Stimulated activated CD4-positive, alpha-beta T cell treated with anti-CD3 and anti-CD28 coated beads, TNF-alpha, amount 100 ng/mL, for 24 hours (primary cell): ENCODE measurements around the gene THOC2.
"Not testable (repeated sequence)": the region's sequence is repeated elsewhere in the genome, so short reads cannot be mapped to it uniquely, and the experiment has no call there.

Source experiments
- DNase-seq, 3 experiments: peaks; one replicate each; pipeline ENCODE4 v3.0.0-alpha.2; 2020; ENCODE audit warnings: low read depth in 3 of 3

The THOC2 gene

DNA sequence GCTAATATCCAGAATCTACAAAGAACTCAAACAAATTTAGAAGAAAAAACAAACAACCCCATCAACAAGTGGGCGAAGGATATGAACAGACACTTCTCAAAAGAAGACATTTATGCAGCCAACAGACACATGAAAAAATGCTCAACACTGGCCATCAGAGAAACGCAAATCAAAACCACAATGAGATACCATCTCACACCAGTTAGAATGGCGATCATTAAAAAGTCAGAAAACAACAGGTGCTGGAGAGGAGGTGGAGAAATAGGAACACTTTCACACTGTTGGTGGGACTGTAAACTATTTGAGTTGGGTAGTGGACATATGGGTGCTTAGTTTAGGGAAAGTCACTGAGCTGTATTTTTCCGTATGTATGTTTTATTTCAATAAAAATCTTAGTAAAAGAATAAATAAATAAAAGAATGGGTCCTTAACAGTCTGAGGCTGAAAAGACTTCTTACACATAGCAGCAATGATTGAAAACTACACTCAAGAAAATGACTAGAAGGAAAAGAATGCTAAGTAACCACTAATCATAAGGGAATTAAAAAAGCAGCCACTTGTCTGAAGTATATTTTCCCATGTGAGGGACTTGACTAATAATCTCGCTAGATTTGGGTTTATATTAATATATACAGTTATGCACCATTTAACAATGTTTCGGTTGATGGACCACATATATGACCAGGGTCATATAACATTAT, 68.2 kb downstream of the THOC2 start:
- DNase-seq: not testable (repeated sequence)

DNA sequence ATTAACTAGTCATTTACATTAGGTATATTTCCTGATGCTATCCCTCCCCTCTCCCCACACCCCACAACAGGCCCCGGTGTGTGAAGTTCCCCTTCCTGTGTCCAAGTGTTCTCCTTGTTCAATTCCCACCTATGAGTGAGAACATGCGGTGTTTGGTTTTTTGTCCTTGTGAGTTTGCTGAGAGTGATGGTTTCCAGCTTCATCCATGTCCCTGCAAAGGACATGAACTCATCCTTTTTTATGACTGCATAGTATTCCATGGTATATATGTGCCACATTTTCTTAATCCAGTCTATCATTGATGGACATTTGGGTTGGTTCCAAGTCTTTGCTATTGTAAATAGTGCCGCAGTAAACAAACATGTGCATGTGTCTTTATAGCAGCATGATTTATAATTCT, 69.1 kb downstream of the THOC2 start:
- not testable (repeated sequence) for DNase-seq

DNA sequence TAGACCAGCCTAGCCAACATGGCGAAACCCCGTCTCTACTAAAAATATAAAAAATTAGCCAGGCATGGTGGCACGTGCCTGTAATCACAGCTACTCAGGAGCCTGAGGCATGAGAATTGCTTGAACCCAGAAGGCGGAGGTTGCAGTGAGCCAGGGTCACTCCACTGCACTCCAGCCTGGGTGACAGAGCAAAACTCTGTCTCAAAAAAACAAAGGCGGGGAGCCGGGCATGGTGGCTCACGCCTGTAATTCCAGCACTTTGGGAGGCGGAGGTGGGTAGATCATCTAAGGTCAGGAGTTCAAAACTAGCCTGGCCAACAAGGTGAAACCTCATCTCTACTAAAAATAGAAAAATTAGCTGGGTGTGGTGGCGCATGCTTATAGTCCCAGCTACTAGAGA, 76.3 kb downstream of the THOC2 start:
- DNase-seq: not testable (repeated sequence)

DNA sequence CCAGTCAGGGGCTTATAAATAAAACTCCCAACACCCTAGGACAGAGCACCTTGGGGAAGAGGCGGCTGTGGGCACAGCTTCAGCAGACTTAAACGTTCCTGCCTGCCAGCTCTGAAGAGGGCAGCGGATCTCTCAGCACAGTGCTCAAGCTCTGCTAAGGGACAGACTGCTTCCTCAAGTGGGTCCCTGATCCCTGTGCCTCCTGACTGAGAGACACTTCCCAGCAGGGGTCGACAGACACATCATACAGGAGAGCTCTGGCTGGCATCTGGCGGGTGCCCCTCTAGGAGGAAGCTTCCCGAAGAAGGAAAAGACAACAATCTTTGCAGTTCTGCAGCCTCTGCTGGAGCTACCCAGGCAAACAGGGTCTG, 84.1 kb downstream of the THOC2 start:
- not testable (repeated sequence) for DNase-seq

DNA sequence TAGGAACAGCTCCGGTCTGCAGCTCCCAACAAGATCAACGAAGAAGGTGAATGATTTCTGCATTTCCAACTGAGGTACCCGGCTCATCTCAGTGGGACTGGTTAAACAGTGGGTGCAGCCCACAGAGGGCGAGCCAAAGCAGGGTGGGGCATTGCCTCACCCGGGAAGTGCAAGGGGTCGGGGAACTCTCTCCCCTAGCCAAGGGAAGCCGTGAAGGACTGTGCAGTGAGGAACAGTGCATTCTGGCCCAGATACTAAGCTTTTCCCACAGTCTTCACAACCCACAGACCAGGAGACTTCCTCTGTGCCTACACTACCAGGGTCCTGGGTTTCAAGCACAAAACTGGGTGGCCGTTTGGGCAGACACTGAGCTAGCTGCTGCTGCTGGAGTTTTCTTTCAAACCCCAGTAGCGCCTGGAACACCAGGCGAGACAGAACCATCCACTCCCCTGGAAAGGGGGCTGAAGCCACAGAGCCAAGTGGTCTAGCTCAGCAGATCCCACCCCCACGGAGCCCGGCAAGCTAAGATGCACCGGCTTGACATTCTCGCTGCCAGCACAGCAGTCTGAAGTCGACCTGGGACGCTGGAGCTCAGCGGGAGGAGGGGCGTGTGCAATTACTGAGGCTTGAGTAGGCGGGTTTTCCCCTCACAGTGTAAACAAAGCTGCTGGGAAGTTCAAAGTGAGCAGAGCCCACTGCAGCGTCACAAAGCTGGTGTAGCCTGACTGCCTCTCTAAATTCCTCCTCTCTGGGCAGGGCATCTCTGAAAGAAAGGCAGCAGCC, 84.6 kb downstream of the THOC2 start:
- no peak for DNase-seq

DNA sequence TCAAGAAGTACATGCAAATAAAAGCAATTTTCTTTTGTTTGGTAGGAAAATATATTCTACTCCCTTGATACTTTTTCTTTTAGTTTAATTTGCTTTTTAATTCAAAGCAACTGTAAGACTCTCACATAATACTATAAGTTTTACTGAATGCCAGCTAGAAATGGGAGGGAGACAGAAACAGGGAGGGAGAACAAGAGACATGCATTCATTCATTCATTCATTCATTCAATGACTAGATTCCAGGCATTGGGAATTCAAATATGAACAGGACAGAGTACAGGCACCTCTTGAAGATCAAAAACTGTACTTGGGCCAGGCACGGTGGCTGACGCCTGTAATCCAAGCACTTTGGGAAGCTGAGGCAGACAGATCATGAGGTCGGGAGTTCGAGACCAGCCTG, 85.6 kb downstream of the THOC2 start:
- DNase-seq: no peak

DNA sequence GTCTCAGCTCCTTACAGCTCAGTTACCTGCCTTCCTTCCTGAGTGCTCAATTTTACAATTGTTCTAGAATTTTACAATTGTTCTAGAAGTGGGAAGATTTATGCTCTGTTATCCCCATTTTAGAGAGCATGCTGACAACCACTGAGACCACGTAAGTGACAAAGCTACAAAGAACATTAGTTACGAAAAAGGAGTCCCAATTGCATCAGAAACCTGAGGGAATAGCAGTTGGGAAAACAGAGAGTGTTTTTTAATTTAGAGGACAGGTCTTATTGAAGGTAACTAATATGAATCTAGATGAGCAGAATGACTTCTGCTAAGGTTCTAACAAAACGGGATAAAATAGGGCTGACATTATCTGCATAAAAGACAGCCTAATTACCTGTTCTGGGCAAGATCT, 103.3 kb downstream of the THOC2 start:
- no peak for DNase-seq

DNA sequence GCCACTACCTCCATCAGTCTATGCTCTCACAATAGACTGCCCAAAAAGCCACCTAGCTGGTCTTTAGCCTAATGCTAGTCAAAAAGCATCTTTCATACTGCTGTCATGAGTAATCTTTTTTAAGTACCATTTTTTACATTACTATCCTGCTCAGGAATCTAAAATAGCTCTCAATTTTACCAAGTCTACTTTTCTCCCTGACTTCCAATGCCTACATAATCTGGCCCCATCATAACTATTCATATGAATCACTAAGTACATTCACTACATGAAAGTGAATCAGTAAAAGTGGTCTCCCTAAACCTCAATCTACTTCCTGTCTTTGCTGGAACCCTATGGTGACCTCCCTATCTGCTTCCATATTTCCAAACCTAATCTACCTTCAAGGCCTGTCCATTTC, 105.9 kb downstream of the THOC2 start:
- no peak for DNase-seq

DNA sequence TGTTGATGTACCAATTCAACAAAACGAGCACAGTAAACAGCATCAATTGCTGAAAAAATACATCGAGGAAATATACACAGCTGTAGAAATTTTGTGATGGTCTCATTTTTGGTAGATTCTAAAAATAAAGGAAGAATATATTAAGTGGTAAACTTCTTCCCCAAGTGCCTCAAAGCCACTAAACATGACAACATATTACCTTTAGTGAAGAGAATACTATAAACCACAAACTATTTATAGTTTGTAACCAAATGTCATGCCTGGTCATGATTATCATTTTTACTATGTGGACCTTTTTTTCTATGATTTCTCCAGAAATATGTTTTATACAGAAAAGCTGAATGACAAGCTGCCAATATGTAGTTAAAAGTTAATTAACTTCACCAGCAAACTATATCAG, 106.9 kb downstream of the THOC2 start:
- DNase-seq: no peak

DNA sequence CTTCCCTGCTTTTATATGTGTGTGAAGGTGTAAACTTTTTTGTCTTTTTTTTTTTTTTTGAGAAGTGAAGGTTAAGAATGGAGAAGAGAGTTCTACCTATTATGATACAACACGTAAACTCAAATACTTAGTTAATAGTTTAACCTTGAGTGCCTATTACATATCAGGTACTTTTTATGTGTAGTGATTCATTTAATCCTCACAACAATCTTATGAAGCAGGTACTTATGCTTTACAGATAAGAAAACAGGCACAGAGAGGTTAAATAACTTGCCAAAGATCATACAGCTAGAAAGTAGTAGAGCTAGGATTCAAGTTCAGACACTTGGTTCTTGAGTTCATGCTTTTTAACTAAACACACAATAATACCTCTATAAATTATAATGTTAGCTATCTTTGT, 107.4 kb downstream of the THOC2 start:
- no peak for DNase-seq

DNA sequence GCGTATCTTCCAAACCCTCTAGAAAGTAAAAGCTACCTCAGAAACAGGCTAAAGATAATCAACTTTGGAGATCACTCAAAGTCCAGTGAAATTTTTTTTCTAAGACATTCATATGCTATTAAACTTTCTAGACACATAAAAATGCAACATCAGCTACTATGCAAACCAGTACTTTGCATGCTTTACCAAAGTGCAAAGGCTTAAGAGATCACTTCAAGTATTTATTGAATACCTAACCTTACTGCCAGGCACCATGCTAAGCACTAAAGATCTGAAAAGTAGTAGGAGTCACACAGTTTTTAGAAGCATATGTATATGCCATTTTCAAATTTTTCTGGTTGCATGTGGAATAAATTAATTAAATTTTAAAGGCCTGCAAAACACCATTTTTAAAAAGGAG, 115.8 kb downstream of the THOC2 start:
- no peak for DNase-seq

DNA sequence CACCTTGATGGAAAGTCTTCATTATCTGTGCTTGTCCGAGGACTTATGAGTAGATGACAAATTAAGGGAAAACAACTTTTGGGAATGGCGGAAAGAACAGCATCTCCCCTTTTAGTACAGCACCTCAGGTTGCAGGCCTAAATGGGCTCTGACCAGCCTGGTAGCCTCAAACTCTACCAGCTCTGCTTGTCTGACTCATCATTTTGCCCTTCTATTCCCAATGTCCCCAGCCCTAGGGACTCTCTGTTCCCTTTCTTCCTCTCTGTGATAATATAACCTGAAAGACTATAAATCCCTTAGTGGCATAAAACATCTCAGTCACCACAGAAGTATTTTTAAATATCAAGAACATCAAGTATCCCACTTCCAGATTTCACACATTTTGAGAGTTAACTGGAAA, 121.9 kb downstream of the THOC2 start:
- DNase-seq: no peak

DNA sequence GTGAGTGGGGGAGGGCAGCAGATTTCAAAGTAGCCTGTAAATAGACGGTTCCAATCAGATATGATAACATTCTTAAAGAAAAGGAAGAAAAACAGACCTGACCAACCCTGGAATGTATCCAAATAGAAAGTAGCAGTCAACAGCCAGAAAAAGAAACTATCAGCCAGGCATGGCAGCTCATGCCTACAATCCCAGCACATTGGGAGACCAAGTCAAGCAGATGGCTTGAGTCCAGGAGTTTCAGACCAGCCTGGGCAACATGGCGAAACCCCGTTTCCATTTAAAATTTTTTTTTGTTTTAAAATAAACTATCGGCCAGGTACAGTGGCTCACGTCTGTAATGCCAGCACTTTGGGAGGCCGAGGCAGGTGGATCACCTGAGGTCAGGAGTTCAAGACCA, 125.0 kb downstream of the THOC2 start:
- DNase-seq: no peak

DNA sequence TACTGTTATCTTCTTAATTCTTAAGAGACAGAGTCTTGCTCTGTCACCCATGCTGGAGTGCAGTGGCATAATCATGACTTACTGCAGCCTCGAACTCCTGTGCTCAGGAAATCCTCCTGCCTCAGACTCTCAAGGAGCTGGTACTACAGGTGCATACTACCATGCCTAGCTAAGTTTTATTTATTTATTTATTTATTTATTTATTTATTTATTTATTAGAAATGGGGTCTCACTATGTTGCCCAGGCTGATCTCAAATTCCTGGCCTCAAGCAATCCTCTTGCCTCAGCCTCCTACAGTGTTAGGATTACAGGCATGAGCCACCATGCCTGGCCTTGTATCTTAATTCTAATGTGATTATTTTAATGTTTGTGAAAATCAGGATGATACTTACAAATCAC, 125.6 kb downstream of the THOC2 start:
- DNase-seq: no peak

DNA sequence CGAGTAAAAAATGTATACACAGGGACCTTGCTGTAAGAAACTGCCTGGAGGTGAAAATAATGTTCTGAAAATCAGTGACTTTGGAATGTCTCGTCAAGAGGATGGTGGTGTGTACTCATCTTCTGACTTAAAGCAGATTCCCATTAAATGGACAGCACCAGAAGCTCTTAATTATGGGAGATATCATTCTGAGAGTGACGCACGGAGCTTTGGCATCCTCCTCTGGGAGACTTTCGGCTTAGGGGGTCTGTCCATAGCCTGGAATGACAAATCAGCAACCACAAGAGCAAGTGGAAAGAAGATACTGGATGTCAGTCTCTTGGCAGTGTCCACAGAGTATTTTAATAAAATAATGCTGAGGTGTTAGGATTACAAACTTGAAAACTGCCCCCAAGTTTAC, 129.4 kb downstream of the THOC2 start:
- DNase-seq: no peak

DNA sequence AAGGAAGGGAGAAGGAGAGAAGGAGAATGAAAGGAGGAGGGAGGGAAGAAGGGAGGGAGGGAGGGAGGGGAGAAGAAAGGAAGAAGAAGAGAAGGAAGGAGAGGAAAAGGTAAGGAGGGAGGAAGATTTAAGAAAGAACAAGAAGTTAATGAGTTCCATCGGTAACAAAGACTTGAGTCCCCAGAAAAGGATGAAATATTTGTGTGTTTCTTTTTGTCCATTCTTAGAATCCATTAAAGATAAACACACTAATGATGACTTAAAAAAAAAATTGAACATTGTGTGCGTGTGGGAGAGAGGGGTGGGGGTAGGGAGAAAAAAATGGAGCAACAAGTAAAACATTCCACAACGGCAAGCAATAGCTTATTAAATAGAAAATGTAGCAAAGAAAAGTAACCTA, 131.4 kb downstream of the THOC2 start:
- no peak for DNase-seq

DNA sequence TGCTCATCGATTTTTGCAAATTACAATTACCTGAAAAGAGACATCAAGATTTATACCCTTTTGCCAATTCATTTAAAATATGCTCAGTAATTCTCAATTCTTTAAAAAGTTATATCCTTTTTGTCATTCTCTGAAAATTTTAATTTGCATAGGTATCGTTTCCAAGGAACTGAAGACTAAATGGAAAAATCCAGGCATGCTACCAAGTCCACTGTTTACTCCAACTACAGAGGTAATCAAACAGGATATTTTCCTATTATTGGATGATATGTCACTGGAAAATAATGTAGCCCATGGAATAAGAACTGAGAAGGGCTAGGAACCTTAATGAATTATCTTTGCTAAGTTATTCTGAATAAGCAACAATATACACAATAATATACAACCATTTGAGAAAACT, 132.7 kb downstream of the THOC2 start:
- no peak for DNase-seq

DNA sequence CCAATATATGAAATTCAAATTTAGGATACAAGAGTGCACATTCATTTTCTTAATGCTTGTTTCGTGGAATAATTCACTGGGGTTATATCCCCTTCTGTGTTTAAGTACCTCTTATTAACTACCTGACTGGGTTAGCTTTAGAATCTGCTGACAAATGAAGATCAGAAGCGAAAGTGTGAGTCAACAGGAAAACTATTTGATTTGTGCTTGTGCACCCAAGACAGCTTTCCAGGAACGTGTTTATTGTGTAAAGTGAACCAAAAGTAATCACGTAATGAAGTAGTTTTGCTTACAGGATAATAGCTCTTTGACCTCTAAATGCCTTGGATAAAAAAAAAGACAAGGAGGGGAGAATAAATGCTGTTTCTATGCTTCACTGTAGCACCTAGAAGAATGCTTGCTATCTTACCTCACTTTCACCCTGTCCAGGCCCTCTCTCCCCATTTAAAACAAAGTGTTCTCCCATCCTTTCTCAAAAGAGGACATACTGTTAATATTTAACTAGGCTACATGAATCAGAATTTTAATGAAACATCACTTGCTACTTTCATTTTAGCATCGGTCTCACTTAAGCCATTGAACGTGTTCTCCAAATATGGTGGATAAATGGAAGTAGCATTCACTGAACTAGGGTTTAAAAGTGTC, 141.9 kb downstream of the THOC2 start:
- no peak for DNase-seq

DNA sequence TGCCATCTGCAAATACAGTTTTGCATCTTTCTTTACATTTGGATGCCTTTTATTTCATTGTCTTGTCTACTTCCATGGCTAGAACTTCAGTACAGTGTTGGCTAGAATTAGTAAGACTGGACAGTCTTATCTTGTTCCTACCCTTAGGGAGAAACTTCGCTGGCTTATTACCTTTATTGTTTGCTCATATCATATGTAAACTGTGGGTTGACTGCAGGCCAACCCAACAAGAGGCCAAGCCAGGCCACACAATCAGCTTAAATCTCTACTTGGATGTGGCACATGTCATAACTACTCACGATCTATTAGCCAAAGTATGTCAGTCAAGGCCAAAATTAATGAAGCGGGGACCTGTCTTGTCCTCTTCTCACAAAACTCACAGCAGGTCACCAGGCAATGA, 144.1 kb downstream of the THOC2 start:
- no peak for DNase-seq

DNA sequence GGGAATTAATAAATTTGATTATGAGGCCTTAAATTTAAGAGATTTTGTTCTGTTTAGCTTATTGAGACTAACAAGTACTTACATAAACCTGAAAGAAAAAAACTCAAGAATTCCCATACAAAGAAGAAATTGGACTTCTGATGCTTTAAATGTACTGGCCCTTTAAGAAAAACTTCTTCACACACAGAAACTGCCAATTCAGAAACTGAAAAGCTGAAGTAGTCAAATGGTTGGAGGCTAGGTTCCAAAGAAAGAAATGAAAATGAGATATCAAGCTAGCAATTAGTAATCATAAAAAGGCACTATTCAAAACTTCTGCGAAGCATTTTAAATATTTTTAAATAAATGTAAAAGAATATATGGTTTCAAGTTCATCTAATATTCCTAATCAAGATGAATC, 151.3 kb downstream of the THOC2 start:
- no peak for DNase-seq

DNA sequence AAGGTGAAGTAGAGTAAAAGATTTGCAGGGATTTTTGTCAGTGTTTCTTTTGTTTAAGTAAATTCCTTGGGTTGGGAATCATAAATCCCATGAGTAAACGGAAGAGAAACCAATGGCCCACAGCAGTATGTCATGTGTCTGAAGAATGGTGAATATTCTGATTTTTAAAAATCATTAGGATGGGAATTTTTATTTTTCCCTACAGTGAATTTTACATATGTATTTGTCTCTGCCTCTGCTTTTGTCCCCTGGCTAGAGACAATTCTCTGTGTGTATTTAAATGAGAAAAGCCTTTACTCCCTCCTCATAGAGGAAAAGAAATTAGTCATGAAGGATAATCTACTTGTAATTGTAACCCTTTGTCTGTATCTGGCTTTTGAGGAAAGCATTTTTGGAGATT, 152.1 kb downstream of the THOC2 start:
- DNase-seq: no peak

DNA sequence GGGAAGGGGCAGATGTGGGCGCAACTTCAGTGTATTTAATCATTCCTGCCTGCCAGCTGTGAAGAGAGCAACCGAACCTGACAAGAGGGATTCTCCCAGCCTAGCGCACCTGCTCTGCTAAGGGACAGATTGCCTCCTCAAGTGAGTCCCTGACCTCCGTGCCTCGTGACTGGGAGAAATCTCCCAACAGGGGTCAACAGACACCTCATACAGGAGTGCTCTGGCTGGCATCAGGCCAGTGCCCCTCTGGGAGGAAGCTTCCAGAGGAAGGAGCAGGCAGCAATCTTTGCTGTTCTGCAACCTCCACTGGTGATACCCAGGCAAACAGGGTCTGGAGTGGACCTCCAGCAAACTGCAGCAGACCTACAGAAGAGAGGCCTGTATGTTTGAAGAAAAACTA, 158.8 kb downstream of the THOC2 start:
- DNase-seq: not testable (repeated sequence)

DNA sequence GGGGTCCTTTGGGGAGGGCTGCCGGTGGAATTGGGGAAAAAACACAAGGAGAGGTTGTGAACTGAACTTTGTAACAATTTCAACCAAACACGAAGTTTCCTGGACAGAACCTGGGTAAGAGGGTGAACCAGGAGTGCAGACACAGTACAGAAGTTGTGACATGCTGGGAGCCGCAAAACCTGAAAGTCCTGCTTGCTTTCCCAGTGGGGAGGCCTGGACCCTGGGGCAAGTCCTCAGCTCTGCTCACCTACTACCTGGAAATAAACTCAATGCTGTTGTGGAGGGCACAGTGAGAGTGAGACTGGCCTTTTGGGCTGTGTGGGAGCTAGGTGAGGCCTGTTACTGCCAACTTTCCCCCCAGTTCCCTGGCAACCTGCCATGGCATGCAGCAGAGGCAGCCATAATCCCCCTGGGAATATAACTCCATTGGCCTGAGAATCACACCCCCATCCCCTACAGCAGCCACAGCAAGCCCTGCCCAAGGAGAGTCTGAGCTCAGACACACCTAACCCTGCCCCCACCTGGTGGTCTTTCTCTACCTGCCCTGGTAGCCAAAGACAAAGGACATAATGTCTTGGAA, 162.8 kb downstream of the THOC2 start:
- no peak for DNase-seq
